CD8-positive, alpha-beta memory T cell (primary cell): ENCODE measurements around the gene AHRR. TPM values are rescaled to one million over a fixed set of nuclear protein-coding genes. Genes with fewer than 3 reads are reported as not detected.

Experiments
- CTCF ChIA-PET: fragments of 350-600 bp; sonication (Branson Sonifier 250); formaldehyde crosslinking; loops from one replicate; lab custom pipeline; 2021; ENCODE audit warnings: antibody characterized with exemption; lab: Charles Lee
- POLR2A ChIA-PET: fragments of 350-600 bp; sonication (Branson Sonifier 250); formaldehyde crosslinking; loops from one replicate; lab custom pipeline; 2021; ENCODE audit warnings: antibody characterized with exemption; lab: Charles Lee
- DNase-seq, 5 donors: peaks; one replicate each; pipeline versions ENCODE4 v3.0.0 to v3.0.0-alpha.2; 2020 to 2022; ENCODE audit warnings: mixed read lengths in 1 of 5
- H3K27ac ChIP-seq: one replicate; pipeline ENCODE4 v1.7.0; 2013; ENCODE audit warnings: low read depth, mild to moderate bottlenecking, low read length, moderate library complexity
- H3K27me3 ChIP-seq: 2 replicates; pipeline ENCODE4 v1.7.0; 2013; ENCODE audit warnings: low read length, mild to moderate bottlenecking; ENCODE audit not compliant: insufficient read depth, poor library complexity, severe bottlenecking
- H3K36me3 ChIP-seq: 2 replicates; pipeline ENCODE4 v1.7.0; 2013; ENCODE audit warnings: mild to moderate bottlenecking, low read length, moderate library complexity; ENCODE audit not compliant: insufficient read depth
- H3K4me1 ChIP-seq: 2 replicates; pipeline ENCODE4 v1.7.0; 2013; ENCODE audit warnings: mild to moderate bottlenecking, low read length, moderate library complexity; ENCODE audit not compliant: insufficient read depth
- H3K4me3 ChIP-seq: 2 replicates; pipeline ENCODE4 v1.7.0; 2013; ENCODE audit warnings: mild to moderate bottlenecking, low read length
- H3K9me3 ChIP-seq: 2 replicates; pipeline ENCODE4 v1.7.0; 2013; ENCODE audit warnings: mild to moderate bottlenecking, low read length
- H3K27ac Mint-ChIP-seq, 8 donors: one replicate each; pipeline ENCODE4 v1.8.0; 2020 to 2021; ENCODE audit warnings: mixed read lengths in 8 of 8, mild to moderate bottlenecking in 6 of 8, inconsistent platforms in 3 of 8, moderate library complexity in 3 of 8
- H3K27me3 Mint-ChIP-seq, 2 donors: one replicate each; pipeline ENCODE4 v1.8.0; 2020 to 2021; ENCODE audit warnings: mixed read lengths in 2 of 2, mild to moderate bottlenecking in 1 of 2, moderate library complexity in 1 of 2
- H3K36me3 Mint-ChIP-seq, 3 donors: one replicate each; pipeline ENCODE4 v1.8.0; 2020 to 2021; ENCODE audit warnings: mixed read lengths in 3 of 3, inconsistent platforms in 1 of 3, mild to moderate bottlenecking in 1 of 3
- H3K4me1 Mint-ChIP-seq, 3 donors: one replicate each; pipeline ENCODE4 v1.8.0; 2020 to 2021; ENCODE audit warnings: mixed read lengths in 3 of 3, inconsistent platforms in 1 of 3, mild to moderate bottlenecking in 1 of 3
- H3K4me3 Mint-ChIP-seq, 7 donors: one replicate each; pipeline ENCODE4 v1.8.0; 2020 to 2021; ENCODE audit warnings: mixed read lengths in 7 of 7, mild to moderate bottlenecking in 6 of 7, moderate library complexity in 4 of 7, inconsistent platforms in 2 of 7
- H3K9me3 Mint-ChIP-seq, 5 donors: one replicate each; pipeline ENCODE4 v1.8.0; 2020 to 2022; ENCODE audit warnings: mixed read lengths in 5 of 5, mild to moderate bottlenecking in 3 of 5, moderate library complexity in 2 of 5, inconsistent platforms in 1 of 5
- polyA plus RNA-seq: library from polyadenylated mRNA; unstranded; fragments of 300-500 nt; fragmentation: Illumina TruSeq; gene quantifications from one replicate; pipeline ENCODE4 v1.2.3, GENCODE V29; 2021
- total RNA-seq, 2 experiments: library from RNA; stranded (reverse); gene quantifications; one replicate each; pipeline ENCODE4 v1.2.3, GENCODE V29; 2021

Gene AHRR
- total and polyA plus RNA-seq, 3 experiments from 2014 or later = 31.7 to 38.2 TPM; not detected in 1

DNA sequence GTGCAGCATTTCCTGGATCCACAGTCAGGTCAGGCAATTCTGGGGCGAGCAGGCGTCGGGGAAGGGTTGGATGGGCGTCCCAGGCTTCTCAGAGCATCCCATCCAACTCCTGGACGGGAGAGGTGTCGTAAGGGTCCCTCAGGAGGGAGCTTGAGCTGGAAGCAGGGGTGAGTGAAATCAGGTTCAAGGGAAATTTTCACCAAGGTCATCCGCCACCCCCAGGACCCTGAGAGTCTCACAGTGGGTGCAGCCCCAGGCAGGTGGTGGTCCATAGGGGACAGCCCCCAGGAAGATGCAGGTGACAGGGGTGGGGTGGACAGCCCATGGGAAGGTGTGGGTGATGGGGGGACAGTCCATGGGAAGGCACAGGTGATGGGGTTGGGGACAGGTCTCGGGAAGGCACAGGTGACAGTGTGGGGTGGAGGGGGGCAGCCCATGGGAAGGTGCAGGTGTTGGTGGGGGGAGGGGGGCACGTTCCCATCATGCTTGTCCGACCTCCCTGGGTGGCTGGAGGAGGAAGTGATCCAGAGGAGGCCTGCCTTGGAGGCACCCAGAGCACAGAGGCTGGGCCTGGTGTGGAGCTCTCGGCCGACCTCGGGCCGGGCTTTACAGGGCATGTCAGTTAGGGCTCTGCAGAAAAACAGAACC is 48.9 kb downstream of the AHRR start:
- peaks cover 0 to 5% (median 3%) of the 10 kb centered on the region in 5 donors for H3K9me3 Mint-ChIP-seq
- Histone ChIP-seq H3K4me1 (peaks cover 12% of the 10 kb centered on the region), H3K36me3 (no peaks in the 10 kb centered on the region), H3K9me3 (no peaks in the 10 kb centered on the region), H3K27ac (no peak overlapping the region), H3K4me3 (no peak overlapping the region), H3K27me3 (peaks cover 12% of the 10 kb centered on the region)
- no peak overlapping the region for H3K4me3 Mint-ChIP-seq
- CTCF ChIA-PET = no interaction called here
- peak overlapping the region in 1 of 8 donors; percentile 26 for H3K27ac Mint-ChIP-seq
- peaks cover 22 to 29% of the 10 kb centered on the region in 2 donors for H3K27me3 Mint-ChIP-seq
- H3K4me1 Mint-ChIP-seq = peaks cover 11 to 32% (median 20%) of the 10 kb centered on the region in 3 donors
- no peak for DNase-seq
- POLR2A ChIA-PET = no interaction called here
- H3K36me3 Mint-ChIP-seq = no peaks in the 10 kb centered on the region

DNA sequence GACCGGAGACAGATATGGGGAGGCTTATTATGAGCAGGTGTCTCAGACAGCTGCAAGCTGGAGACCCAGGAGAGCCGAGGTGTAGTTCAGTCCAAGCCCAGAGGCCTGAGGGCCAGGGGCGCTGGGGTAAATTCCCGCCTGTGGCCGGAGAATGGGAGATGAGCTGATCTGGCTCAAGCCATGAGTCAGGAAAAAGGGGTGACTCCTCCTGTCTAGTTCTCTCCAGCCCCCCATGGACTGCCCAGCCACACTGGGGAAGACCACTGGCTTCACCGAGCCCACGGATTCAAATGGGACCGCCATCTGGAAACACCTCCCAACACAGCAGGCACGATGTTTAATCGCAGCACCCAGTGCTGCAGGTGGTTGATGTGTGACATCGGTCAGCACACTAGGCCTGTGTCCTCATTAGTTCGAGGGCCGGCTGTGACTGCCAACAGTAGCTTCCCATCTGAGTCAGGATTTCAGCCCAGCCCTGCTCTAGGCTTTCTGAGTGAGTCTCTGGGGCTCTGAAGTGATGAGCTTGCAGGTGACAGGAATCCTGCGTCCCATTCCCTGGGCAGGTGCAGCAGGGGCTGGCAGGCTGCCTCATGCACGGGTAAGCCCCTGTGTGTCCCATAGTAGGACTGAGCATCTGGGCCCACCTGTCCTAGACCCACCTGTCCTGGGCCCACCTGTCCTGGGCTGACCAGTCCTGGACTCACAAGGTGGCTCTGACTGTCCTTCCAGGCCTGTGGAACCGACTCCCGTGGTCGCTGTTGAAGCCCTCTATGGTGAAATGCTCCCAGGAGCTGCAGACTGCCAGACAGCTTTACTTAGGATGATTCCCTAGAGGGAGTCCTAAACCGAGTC is 49.7 kb downstream of the AHRR start:
- no peak overlapping the region for H3K4me3 ChIP-seq
- H3K27ac Mint-ChIP-seq = no peak overlapping the region
- H3K4me3 Mint-ChIP-seq = no peak overlapping the region
- H3K27me3 ChIP-seq = peaks cover 12% of the 10 kb centered on the region
- DNase-seq = no peak
- H3K4me1 ChIP-seq = peaks cover 12% of the 10 kb centered on the region
- H3K9me3 Mint-ChIP-seq = no peaks in the 10 kb centered on the region
- peaks cover 22 to 29% of the 10 kb centered on the region in 2 donors for H3K27me3 Mint-ChIP-seq
- no peaks in the 10 kb centered on the region for H3K9me3 ChIP-seq
- no peaks in the 10 kb centered on the region for H3K36me3 Mint-ChIP-seq
- H3K4me1 Mint-ChIP-seq = peaks cover 11 to 32% (median 20%) of the 10 kb centered on the region in 3 donors
- ChIA-PET CTCF (interaction anchor here (1.0 to 1.1 kb wide), 2 partner anchors 12 to 21 kb away, joined by 3 read pairs; no protein-coding TSS in a partner anchor), POLR2A (interaction anchor here (0.8 kb wide), 1 partner anchor 25 kb away, joined by 3 read pairs; no protein-coding TSS in a partner anchor)
- no peak overlapping the region for H3K27ac ChIP-seq
- H3K36me3 ChIP-seq = no peaks in the 10 kb centered on the region

DNA sequence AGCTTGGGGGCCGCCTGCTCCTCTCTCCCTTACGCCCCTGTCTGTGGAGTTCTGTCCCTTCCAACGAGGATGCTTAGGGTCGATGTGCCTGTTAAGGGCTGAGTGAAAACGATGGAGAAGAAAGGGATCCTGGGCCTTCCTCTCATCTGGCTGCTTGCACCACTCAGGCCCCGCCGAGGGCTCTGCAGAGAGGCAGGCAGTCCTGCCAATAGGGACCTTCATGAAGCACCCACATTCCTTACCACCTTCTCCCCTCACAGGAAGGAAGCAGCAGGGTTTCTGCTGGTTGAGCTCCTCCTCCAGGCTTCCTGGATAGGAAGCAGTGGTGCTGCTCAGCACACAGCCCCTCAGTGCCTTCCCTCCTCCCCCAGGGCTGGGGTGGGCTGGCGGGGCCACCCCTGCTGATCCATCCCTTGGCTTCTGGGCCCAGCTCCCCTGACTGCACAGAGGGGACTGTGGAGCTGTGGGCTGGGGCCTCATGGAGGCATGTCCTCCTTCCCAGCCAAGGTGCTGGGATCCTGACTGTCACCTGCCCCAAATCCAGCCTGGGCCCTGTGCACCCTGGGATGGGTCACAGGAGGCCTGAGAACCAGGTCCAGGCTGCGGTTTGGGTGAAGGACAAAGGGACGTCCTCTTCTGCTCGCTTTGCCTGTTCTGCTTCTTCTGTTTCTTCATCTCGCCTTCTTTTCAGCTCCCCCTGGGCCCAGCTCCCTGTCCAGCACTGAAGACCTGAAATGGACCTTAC is 50.5 kb downstream of the AHRR start:
- peaks cover 12% of the 10 kb centered on the region for H3K27me3 ChIP-seq
- Mint-ChIP-seq H3K27ac (peak overlapping the region in 1 of 8 donors; percentile 34), H3K9me3 (no peaks in the 10 kb centered on the region), H3K4me1 (peaks cover 11 to 31% (median 20%) of the 10 kb centered on the region in 3 donors), H3K36me3 (no peaks in the 10 kb centered on the region), H3K4me3 (no peak overlapping the region), H3K27me3 (peaks cover 23 to 29% of the 10 kb centered on the region in 2 donors)
- POLR2A ChIA-PET = interaction anchor here (0.8 kb wide), 1 partner anchor 26 kb away, joined by 3 read pairs; no protein-coding TSS in a partner anchor
- no peak overlapping the region for H3K4me3 ChIP-seq
- no peak for DNase-seq
- H3K9me3 ChIP-seq = no peaks in the 10 kb centered on the region
- peaks cover 12% of the 10 kb centered on the region for H3K4me1 ChIP-seq
- no peak overlapping the region for H3K27ac ChIP-seq
- CTCF ChIA-PET = interaction anchor here (1.0 to 1.1 kb wide), 2 partner anchors 11 to 22 kb away, joined by 3 read pairs; no protein-coding TSS in a partner anchor
- no peaks in the 10 kb centered on the region for H3K36me3 ChIP-seq

DNA sequence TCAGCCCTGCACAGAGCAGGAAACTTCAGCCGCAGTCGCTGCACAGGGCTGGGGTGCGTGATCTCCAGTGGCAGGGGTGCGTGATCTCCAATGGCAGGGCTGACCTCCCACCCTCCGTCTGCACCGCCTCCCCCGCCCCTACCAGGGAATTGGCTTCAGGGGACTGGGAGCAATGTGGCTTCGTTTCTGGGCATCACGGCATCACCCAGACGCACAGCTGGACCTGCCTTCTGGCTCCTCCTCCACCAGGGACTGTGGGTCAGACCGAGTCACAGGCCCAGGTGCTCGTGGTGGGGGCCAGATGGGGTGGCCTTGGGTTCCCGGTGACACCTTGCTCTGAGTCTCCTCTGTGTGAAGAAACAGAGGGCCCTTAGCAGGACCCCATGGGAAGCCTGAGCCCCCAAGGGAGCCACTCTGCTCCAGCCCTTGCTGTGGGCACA is 51.1 kb downstream of the AHRR start:
- no peak overlapping the region for H3K27ac ChIP-seq
- Mint-ChIP-seq H3K27ac (peak overlapping the region in 1 of 8 donors; percentile 34), H3K9me3 (no peaks in the 10 kb centered on the region), H3K4me3 (no peak overlapping the region), H3K36me3 (no peaks in the 10 kb centered on the region), H3K27me3 (peaks cover 24 to 27% of the 10 kb centered on the region in 2 donors), H3K4me1 (peaks cover 11 to 29% (median 20%) of the 10 kb centered on the region in 3 donors)
- no peaks in the 10 kb centered on the region for H3K36me3 ChIP-seq
- peaks cover 12% of the 10 kb centered on the region for H3K4me1 ChIP-seq
- peaks cover 12% of the 10 kb centered on the region for H3K27me3 ChIP-seq
- ChIA-PET CTCF (interaction anchor here (1.1 kb wide), 1 partner anchor 11 kb away, joined by 3 read pairs; no protein-coding TSS in a partner anchor), POLR2A (no interaction called here)
- no peak overlapping the region for H3K4me3 ChIP-seq
- DNase-seq = no peak
- H3K9me3 ChIP-seq = no peaks in the 10 kb centered on the region

DNA sequence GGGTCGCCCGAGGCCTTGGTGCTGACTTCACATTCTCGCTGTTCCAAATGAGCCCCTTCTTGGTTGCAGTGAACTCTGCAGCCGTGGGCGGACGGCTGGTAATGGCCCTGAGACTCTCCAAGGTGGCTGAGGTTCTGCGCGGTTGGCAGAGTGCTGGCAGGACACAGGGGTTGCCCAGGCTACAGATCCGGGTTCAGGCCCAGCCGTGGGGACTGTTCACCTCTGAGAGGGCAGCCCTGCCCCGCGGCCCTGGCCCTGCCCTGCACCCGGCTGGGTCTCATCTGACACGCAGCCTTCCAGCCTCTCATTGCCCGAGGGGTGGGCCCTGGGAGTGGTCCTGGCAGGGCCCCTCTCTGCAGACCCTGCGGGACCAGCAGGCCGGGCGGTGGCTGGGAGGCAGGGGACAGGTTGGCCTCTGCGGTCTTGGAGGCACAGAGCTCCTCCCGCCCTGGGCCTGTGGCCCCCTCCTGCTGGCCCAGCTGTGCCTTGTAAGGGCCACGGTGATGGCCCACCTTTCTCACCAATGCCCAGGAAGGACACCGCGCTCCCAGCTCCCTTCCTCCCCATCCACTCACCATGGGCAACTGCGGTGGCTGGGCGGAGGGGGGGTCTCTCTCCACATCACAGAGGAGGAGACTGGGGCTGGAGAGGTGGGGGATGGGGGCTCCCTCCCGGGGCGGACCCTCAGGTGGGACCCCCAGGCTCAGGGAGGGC is 51.6 kb downstream of the AHRR start:
- Histone ChIP-seq H3K4me1 (peaks cover 12% of the 10 kb centered on the region), H3K9me3 (no peaks in the 10 kb centered on the region), H3K27ac (no peak overlapping the region), H3K4me3 (no peak overlapping the region), H3K27me3 (peaks cover 12% of the 10 kb centered on the region), H3K36me3 (no peaks in the 10 kb centered on the region)
- ChIA-PET CTCF (no interaction called here), POLR2A (no interaction called here)
- H3K36me3 Mint-ChIP-seq = no peaks in the 10 kb centered on the region
- no peak for DNase-seq
- peaks cover 23 to 27% of the 10 kb centered on the region in 2 donors for H3K27me3 Mint-ChIP-seq
- no peaks in the 10 kb centered on the region for H3K9me3 Mint-ChIP-seq
- no peak overlapping the region for H3K27ac Mint-ChIP-seq
- no peak overlapping the region for H3K4me3 Mint-ChIP-seq
- H3K4me1 Mint-ChIP-seq = peaks cover 11 to 33% (median 20%) of the 10 kb centered on the region in 3 donors

DNA sequence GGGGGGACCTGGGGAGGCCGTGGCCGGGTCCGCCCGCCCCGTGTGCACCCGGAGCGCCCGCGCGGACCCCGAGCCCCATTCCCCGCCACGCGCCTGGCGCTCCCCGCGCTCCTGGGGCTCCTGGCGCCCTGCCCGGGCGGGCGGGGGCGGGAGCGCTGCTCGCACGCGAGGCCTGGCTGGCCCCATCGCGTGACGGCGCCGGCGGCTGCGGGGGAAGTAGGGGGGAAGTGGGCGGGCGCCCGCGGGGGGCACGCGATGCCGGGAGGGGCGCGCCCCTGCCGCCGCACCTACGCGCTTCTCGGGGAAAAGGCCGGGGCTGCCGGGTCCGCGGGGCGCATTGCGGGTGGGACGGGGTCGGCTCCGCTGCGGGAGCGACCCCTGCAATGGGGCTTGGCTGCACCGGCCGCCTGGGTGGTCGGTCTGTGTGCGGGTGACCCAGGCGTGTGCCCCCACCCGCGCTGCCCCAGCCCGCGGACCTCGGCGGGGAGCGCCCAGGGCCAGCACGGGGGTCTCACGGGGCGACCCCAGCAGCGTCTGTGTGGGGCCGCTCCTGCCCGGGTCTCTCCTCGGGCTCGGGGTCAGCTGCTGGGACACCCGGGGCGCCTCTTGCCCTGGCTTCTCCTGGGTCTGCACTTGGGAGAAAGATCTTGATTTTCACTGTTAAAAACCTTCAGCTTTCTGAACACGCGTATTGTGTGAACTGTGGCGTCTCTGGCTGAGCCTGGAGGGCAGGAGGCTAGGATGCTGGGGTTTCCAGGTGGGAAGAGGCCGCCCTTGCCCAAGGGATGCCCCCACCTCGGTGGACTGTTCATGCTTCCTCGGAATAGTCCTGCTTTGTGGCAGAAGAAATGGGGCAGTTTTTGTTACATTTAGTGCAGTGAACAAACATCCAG is 52.4 kb downstream of the AHRR start:
- Mint-ChIP-seq H3K4me1 (peaks cover 7 to 33% (median 20%) of the 10 kb centered on the region in 3 donors), H3K27ac (peak overlapping the region in 2 of 8 donors; percentile 30 to 61), H3K36me3 (no peaks in the 10 kb centered on the region), H3K27me3 (peaks cover 18 to 23% of the 10 kb centered on the region in 2 donors), H3K9me3 (no peaks in the 10 kb centered on the region), H3K4me3 (peak overlapping the region in 3 of 7 donors; percentile 44 to 66 (median 61))
- DNase-seq = peak in 4 of 5 donors; percentile 17 to 86 (median 34)
- Histone ChIP-seq H3K36me3 (no peaks in the 10 kb centered on the region), H3K4me1 (peaks cover 5% of the 10 kb centered on the region), H3K4me3 (no peak overlapping the region), H3K27me3 (peaks cover 12% of the 10 kb centered on the region), H3K27ac (no peak overlapping the region), H3K9me3 (no peaks in the 10 kb centered on the region)
- CTCF ChIA-PET = no interaction called here
- POLR2A ChIA-PET = no interaction called here
